ENCODE results near the gene TTLL11.

DNA sequence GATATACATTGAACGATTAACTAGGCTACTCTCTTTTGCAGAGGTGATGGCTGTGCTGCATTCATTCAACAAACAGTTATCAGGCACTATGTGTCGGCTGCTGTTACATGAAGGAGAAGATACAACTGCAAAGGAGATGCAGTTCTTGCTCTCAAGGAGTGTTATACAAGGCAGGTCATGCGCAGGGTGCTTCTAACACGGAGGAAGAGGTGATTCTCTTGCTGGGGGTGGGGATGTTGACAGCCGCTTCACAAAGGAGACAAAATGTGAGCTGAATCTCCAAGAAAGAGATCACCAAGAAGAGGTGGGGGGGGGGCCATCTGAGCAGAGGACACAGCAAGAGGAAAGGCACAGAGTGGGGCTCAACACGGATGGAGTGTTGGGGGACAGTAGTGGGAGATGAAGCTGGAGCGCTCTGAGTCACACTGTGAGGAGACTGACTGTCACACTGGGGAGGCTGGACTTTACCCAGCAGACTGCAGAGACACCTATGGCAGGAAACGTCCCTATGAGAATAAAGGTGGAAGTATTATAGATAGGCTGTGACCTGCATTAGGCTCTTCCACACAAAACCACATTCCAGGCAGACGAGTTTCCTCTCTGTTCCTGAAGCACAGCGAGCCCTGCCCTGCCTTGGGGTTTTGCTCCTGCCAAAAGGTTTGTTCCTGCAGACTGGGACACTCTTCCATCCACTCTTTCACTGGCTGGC is 45.6 kb upstream of the TTLL11 start:
- TF ChIP-seq EZH2phosphoT487 (IDR thresholded peaks at IDR 0.05; ENCODE audit: insufficient read depth, low read depth) (no peak), EZH2 (IDR thresholded peaks at IDR 0.05; ENCODE audit: insufficient read depth, poor library complexity, severe bottlenecking) (no peak)
